GM19043 (cell line): ENCODE data around the gene IDI1.
"Not testable (repeated sequence)": the region's sequence is repeated elsewhere in the genome, so short reads cannot be mapped to it uniquely, and the experiment has no call there.

Source experiments
- ATAC-seq: cut with Tn5 transposase; IDR thresholded peaks from one replicate; pipeline ENCODE4 v1.9.1; 2021; ENCODE audit warnings: low read depth; ENCODE audit not compliant: unreplicated experiment

Gene IDI1

GRCh38 chr10:1036341-1036791 is 12.6 kb downstream of the IDI1 start:
- peak; percentile 85 for ATAC-seq

- ATAC-seq = no peak
Measured at GRCh38 chr10:1035201-1035600, 13.7 kb downstream of the IDI1 start.

GRCh38 chr10:1034758-1035157 is 14.2 kb downstream of the IDI1 start:
- no peak for ATAC-seq

GRCh38 chr10:1033601-1034000 is 15.3 kb downstream of the IDI1 start:
- ATAC-seq = no peak

GRCh38 chr10:1029838-1030237 is 19.1 kb downstream of the IDI1 start:
- no peak for ATAC-seq

GRCh38 chr10:1026578-1026977 is 22.3 kb downstream of the IDI1 start:
- ATAC-seq = no peak

GRCh38 chr10:1025683-1026082 is 23.2 kb downstream of the IDI1 start, which contains the start of gene IDI2:
IDI2 (minus strand) TSS chr10:1025859; CDS start chr10:1024723, 1,136 bp downstream.
- no peak for ATAC-seq

- no peak for ATAC-seq
Measured at GRCh38 chr10:1024103-1024502, 24.8 kb downstream of the IDI1 start.

GRCh38 chr10:1022413-1022812 is 26.5 kb downstream of the IDI1 start:
- ATAC-seq = no peak

- ATAC-seq = no peak
Measured at GRCh38 chr10:1020958-1021357, 28.0 kb downstream of the IDI1 start.

- no peak for ATAC-seq
Measured at GRCh38 chr10:1020460-1020859, 28.5 kb downstream of the IDI1 start.

GRCh38 chr10:1019362-1019761 is 29.6 kb downstream of the IDI1 start:
- no peak for ATAC-seq

- no peak for ATAC-seq
Measured at GRCh38 chr10:1015688-1016087, 33.2 kb downstream of the IDI1 start.

- ATAC-seq = no peak
Measured at GRCh38 chr10:1011696-1012095, 37.2 kb downstream of the IDI1 start.

GRCh38 chr10:1010703-1011102 is 38.2 kb downstream of the IDI1 start:
- no peak for ATAC-seq

- ATAC-seq = not testable (repeated sequence)
Measured at GRCh38 chr10:1009947-1010346, 39.0 kb downstream of the IDI1 start.

GRCh38 chr10:1009071-1009494 is 39.8 kb downstream of the IDI1 start:
- no peak for ATAC-seq

GRCh38 chr10:1007583-1007982 is 41.3 kb downstream of the IDI1 start:
- no peak for ATAC-seq

GRCh38 chr10:1006573-1006972 is 42.3 kb downstream of the IDI1 start:
- no peak for ATAC-seq

GRCh38 chr10:1003884-1004670 is 44.8 kb downstream of the IDI1 start:
- no peak for ATAC-seq

- no peak for ATAC-seq
Measured at GRCh38 chr10:1002425-1003006, 46.4 kb downstream of the IDI1 start.
